CD1c-positive myeloid dendritic cell (primary cell): Measurements from ENCODE around the gene VPS52.

Experiments
- DNase-seq: peaks from one replicate; pipeline ENCODE4 v3.0.0-alpha.2; 2016; ENCODE audit errors: extremely low spot score

Gene VPS52

DNA sequence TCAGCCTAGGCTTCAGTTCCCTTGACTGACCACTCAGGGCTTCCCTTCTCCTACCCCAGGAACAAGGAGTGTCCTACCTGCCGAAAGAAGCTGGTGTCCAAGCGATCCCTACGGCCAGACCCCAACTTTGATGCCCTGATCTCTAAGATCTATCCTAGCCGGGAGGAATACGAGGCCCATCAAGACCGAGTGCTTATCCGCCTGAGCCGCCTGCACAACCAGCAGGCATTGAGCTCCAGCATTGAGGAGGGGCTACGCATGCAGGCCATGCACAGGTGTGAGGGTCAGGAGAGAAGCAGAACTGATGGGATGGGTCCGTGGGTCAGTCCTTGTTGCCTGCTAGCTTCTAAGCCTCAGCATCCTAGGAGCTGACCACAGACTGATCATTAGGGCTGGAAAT lies 61.8 kb downstream of the VPS52 start:
- no peak for DNase-seq

DNA sequence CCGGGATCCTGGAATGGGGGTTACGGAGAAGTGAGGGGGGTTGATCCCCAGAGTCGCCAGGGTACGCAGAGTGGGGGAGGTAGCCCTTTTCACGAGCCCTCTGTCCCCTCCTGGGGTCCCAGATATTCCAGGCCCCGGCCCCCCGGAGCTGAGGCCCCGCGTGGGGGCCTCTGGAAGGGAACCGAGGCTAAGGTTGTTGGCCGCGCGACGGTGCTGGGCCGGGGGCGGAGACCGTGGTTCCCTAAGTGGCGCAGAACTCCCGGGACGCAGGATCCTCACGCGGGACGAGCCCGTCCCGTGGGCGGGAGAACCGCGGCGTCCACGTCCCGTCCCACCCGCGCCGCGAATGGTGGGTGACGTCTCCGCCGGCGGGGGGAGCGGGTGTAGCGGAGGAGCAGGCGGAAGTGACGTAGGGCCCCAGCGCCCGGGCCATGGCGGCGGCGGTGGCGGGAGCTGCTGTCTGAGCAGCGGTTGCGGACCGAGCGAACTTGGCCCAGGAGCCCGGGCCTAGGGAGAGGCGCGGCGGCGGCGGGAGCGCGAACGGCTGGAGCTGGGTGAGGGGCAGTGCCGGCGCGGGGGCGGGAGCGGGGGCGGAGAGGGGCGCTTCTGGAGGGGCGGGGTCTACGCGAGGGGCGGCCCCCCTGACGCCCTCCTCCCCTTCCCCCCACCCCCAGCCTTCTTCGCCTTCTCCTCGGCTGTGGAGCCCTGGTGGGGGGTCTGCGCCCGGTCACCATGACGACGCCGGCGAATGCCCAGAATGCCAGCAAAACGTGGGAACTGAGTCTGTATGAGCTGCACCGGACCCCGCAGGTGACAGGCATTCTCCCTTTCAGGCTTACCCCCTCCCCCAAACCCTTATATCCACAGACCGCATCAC lies 63.3 kb downstream of the VPS52 start, which contains the start of gene RING1:
RING1 (plus strand) TSS at position 410 of the 877 bp plus-strand sequence; CDS start at position 733, 323 bp downstream.
- peak; percentile 96 for DNase-seq

DNA sequence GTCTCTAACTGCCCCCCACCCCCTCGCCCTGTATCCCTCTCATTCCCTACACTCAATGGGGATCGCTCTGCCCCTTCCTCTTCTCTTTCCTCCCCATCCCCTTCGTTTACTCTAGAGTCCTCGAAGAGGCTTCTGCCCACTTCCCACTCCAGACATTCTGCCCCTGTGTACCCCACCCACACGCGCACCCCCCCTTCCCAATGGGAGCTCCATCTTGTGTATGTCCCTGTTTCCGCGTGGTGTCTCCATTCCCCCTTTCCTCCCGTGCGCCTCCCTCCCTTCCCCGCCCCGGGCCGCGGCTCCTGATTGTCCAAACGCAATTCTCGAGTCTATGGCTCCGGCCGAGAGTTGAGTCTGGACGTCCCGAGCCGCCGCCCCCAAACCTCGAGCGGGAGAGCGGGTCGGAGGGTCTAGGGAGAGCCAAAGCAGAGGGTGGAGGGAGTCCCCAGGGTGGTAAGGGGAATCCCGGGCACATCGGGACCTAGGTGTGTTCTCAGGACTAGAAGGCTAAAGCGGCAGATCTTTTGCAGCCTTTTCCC lies 64.1 kb downstream of the VPS52 start:
- peak; percentile 22 for DNase-seq

DNA sequence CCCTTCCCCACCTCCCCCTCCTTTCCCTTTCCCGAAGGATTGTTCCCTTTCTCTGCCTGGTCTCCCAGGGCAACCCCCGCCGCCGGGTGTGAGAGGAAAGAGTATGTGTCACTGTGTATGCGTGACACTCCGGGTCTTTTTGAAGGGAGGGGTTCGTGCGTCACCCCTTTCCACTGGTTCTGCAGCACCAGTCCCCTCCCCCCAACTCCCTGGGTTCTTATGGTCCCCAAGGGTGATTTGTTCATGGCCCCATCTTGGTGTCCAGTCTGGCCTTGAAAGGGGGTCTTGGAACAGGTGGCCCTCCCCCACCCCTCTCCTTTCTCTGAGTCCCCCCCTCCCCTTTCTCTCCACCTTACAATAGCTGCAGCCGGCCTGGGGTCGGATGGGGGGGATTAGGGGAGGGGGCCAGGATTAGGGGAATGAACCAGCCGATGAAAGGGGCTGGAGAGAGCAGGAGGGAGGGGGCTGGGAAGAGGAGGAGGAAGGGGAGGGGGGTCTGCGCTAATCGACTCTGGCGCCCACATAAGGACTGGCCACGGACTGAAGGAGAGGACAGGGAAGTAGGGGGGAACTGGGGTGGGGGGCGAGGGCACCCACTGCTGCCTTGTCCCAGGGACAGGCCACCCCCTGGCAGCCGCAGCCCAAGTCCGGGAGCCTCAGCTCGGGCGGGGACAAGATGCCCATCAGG lies 64.7 kb downstream of the VPS52 start:
- DNase-seq, result no peak

DNA sequence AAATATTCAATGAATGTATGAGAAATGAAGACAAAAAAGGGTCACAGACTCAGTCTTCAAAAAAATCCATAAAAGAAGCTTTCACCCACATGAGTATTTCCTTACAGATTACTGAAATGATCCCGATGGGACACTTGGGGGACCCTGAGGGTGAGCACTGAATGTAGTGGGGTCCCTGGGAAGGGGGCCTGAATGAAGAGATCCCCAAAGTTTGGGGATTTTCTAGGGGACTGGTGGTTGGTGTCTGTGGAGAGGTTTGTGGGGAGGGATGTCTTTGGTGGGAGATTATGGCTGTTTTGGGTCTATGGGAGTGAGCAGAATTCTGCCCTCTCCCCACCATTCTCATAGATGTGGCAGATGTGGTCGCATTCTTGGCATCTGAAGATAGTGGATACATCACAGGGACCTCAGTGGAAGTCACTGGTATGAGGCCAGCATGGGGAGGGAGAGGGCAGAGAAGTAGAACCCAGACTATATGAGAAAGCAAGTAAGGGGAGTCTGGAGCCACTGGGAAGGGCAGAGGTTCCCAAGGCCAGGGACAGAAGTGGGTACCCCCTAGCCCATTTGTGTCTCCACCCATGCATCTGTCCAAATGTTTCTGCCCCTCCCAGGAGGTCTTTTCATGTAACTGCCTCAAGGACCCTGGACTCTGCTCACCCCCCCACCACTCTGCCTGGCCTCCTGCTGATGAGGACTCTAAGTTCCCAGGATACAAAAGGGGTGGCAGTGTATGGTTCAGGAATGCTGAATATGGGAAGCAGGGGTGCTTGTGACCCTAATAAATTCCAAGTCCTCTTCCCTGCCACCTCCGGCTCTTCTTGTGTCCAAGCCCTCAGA lies 65.4 kb downstream of the VPS52 start:
- DNase-seq, result no peak

DNA sequence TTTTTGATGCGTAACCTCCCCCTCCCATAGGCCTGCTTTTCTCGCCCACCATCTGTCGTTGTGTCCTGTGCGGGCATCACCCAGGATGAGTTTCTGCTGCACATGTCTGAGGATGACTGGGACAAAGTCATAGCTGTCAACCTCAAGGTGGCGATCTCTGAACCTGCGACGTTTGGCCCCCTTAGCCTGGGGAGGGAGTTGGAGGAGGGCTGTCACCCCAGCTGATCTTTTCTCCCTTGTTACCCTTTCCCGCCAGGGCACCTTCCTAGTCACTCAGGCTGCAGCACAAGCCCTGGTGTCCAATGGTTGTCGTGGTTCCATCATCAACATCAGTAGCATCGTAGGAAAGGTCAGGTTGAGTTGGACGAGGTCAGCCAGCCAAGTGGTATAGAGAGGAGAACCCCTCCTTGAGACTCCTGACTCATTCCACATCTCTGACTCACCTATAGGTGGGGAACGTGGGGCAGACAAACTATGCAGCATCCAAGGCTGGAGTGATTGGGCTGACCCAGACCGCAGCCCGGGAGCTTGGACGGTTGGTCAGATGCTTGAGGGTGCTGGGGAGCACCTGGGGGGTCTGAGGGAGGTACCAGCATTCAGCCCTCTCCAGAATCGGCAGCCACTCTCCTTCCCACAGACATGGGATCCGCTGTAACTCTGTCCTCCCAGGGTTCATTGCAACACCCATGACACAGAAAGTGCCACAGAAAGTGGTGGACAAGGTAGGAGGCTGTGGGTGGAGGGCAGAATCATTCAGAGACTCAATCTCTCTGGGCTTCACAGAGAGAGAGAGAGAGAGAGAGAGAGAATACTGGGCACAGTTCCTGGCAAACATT lies 66.3 kb downstream of the VPS52 start:
- DNase-seq, result peak; percentile 43

DNA sequence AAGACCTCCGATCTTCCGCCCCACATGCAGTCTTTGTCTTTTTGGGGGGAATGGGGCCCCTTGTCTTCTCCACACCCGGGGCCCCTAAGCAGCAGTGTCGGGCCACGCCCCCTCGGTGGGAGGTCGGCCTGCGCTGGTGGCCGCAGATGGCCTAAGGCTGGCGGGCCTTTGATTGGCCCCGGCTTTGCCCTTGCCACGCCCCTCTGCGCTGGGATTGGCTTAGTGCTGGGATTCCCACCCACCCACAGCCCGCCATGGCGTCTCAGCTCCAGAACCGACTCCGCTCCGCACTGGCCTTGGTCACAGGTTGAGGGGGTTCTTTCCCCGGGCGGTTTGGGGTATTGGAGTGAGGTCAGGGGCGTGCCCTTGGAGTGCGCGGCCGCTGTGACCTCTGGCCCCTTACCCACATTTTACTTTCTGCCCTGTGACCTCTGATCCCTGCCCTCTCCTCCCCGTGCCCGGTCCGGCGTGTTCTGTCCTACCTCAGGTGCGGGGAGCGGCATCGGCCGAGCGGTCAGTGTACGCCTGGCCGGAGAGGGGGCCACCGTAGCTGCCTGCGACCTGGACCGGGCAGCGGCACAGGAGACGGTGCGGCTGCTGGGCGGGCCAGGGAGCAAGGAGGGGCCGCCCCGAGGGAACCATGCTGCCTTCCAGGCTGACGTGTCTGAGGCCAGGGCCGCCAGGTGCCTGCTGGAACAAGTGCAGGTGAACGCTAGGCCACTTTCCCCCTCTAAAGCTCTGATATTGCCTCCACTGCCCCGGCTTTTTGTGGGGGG lies 67.1 kb downstream of the VPS52 start, which contains the start of gene HSD17B8:
HSD17B8 (plus strand) TSS at position 241 of the 776 bp plus-strand sequence; CDS start at position 255, 14 bp downstream.
- DNase-seq, result peak; percentile 93

DNA sequence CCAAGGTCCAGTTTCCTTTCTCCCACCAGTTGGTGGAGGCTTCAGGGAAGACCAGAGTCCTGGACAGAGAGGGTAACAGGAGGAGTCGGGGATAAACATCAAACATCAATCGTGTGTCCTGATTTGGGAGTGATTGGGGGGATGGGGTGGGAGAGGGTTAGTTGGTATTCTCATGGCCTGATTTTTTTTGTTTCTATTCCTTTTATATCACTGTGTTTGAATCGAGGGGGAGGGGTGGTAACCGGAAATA lies 67.6 kb downstream of the VPS52 start:
- DNase-seq, result no peak

DNA sequence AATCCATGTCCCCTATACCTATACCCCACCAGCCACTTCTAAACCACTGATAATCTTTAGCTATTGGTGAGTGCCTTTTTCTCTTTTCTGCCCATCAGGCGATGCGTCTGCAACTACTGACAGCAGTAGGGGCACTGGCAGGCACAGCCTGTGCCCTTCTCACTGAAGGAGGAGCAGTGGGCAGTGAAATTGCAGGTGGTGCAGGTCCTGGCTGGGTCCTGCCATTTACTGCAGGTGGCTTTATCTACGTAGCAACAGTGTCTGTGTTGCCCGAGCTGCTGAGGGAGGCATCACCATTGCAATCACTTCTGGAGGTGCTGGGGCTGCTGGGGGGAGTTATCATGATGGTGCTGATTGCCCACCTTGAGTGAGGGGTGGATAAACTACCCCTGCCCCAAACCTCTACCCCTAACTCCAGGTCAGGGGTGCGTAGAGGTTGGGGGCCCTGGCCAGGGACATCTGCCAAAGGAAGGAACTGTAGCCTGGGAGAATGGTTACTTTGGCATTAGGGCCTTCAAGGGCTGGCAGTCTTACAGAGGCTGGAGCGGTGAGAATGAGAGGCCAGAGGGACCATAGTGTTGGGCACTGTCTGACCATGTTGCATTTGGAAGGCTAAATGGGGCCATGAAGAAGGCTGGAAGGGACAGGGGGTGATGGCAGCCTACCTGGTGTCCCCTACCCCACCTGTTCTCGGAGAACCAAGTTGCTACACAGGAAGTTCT lies 68.1 kb downstream of the VPS52 start:
- DNase-seq, result no peak

DNA sequence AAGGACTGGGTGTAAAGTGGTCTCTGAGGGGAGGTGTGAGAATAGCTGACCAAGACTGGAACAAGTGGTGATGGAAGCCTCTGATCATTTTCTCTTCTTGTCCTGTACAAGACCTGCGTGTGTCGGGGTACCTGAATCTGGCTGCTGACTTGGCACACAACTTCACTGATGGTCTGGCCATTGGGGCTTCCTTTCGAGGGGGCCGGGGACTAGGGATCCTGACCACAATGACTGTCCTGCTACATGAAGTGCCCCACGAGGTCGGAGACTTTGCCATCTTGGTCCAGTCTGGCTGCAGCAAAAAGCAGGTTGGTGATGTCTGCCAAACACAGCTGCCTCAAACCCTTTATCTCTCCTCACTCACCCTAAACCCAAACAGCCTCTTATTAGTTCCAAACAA lies 68.9 kb downstream of the VPS52 start:
- DNase-seq, result no peak

DNA sequence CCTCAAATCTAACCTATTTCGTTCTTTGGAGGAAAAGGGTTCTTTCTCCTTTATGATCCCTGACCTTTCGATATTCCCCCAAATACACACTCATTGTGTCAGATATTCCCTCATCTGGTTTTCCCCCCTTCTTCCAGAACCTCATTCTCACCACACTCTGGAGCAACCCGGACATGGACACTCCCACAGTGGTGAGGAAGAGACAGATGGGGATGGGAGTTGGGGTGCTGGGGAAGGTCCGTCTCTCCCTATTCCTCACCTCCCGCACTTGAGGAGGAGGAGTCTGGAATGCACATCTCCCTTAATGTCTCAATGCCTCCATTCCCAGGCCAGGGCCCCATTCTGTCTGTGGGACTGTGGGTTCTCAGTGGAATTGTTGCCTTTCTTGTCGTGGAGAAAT lies 69.7 kb downstream of the VPS52 start:
- DNase-seq, result no peak

DNA sequence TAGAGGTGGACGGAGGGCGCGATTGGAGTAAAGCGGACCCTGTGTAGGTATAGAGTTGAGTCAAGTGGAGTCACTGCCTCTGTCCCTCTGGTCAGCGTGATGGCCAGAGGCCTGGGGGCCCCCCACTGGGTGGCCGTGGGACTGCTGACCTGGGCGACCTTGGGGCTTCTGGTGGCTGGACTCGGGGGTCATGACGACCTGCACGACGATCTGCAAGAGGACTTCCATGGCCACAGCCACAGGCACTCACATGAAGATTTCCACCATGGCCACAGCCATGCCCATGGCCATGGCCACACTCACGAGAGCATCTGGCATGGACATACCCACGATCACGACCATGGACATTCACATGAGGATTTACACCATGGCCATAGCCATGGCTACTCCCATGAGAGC lies 70.5 kb downstream of the VPS52 start:
- no peak for DNase-seq
